ENCODE results near the gene ATP8B4.

DNA sequence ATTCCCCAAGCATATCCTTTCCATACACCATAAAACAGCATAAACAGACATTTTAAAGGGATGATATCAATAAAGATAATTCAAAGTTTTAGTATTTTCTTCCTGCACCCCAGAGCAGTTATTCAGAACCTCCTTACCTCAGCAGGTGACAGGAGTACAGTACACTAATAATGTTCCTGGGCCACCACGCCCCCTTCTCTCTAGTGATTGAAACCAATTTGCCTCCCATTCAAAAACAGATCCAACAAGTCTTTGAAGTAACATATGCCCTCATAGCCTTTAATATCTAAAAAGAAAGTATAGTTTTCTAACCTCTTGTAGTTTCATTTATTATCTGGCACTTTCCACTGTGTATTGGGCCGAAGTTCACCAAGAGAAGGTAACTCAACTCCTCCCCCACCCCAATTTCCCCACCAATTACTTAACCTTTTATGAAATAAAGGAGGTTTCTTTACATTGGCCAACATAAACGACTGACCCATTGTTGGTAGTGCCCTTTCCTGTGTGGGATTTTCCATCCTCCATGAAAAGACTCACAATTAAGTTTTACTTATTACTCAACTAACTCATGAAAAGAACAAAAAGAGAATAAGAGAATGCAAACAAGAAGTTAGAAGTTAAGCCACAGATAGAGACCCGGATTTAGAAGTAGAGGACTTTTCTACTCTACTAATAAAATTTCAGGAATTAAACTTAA, 5.0 kb upstream of the ATP8B4 start:
- no peak for TF ChIP-seq POLR2A (IDR thresholded peaks at IDR 0.05; ENCODE audit: low read depth, low read length)
- TF ChIP-seq MXI1 (IDR thresholded peaks at IDR 0.05; ENCODE audit: low read depth, low read length) = no peak
- TF ChIP-seq, protein P1, sequence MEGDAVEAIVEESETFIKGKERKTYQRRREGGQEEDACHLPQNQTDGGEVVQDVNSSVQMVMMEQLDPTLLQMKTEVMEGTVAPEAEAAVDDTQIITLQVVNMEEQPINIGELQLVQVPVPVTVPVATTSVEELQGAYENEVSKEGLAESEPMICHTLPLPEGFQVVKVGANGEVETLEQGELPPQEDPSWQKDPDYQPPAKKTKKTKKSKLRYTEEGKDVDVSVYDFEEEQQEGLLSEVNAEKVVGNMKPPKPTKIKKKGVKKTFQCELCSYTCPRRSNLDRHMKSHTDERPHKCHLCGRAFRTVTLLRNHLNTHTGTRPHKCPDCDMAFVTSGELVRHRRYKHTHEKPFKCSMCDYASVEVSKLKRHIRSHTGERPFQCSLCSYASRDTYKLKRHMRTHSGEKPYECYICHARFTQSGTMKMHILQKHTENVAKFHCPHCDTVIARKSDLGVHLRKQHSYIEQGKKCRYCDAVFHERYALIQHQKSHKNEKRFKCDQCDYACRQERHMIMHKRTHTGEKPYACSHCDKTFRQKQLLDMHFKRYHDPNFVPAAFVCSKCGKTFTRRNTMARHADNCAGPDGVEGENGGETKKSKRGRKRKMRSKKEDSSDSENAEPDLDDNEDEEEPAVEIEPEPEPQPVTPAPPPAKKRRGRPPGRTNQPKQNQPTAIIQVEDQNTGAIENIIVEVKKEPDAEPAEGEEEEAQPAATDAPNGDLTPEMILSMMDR (IDR thresholded peaks at IDR 0.05 in 2 of 3, conservative IDR thresholded peaks at IDR 0.05 in 1 of 3; ENCODE audit: control insufficient read depth in 2 of 3, extremely low read depth in 1 of 3, insufficient read depth in 1 of 3, low read depth in 3 of 3, low read length in 3 of 3) = no peak
- no peak for TF ChIP-seq MYB (IDR thresholded peaks at IDR 0.05; ENCODE audit: borderline replicate concordance, low read depth, low read length)
- no peak for TF ChIP-seq SMC3 (IDR thresholded peaks at IDR 0.05; ENCODE audit: borderline replicate concordance, low read length)
- TF ChIP-seq EP300 (IDR thresholded peaks at IDR 0.05; ENCODE audit: borderline replicate concordance in 1 of 2, control insufficient read depth in 1 of 2, low read depth in 2 of 2, low read length in 2 of 2) = no peak

Measured in GM12878 (cell line).